Ovary (tissue), 3 donors: Measurements from ENCODE around the gene SCD5.

Experiments
- CTCF ChIP-seq, 3 donors: fragments of 450-650 bp in 2 of 3; fragments of 200-600 bp in 1 of 3; IDR thresholded peaks; one replicate each; pipeline versions ENCODE4 v1.5.1 to v1.8.0; 2016 to 2022; ENCODE audit warnings: antibody characterized with exemption in 3 of 3, mild to moderate bottlenecking in 1 of 3
- EP300 ChIP-seq: sonication (generic); formaldehyde crosslinking; IDR thresholded peaks from one replicate; pipeline ENCODE4 v1.6.1; 2017; ENCODE audit warnings: antibody characterized with exemption
- POLR2A ChIP-seq: fragments of 450-650 bp; IDR thresholded peaks from one replicate; pipeline ENCODE4 v1.6.1; 2017; ENCODE audit warnings: antibody characterized with exemption, mild to moderate bottlenecking, moderate library complexity
- donor health status: DM: no; HTN: no; CAD: no.

DNA sequence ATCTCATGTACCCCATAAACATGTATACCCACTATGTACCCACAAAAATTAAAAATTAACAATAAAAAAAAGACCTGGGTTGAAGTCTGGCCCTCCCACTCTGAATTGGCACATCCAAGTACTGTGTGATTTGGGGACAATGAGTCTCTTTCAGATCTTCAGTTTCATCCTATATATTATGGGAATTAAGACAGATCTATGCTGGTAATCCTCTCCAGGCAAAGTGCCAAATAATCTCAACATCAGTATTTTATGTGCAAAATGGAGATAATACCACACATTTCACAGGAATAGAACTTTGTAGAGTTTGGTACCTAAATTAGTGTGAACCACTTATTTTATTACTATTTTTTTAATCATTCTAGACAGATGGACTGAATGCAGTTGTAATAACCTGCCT is 11.0 kb upstream of the SCD5 start:
- TF ChIP-seq CTCF (IDR thresholded peaks at IDR 0.05) (no peak), EP300 (no peak), POLR2A (no peak)
